Panc1 (cell line): ENCODE results near the gene NEAT1. TPM values are rescaled to one million over a fixed set of nuclear protein-coding genes. Genes with fewer than 3 reads are reported as not detected.
A peak's percentile ranks its signal among the peaks of the same experiment; 100 is the strongest.

Experiments used
- ATAC-seq: fragments of 200-7000 bp; cut with Tn5 transposase; 2 replicates; pipeline ENCODE4 v1.9.1; 2020; ENCODE audit warnings: mild to moderate bottlenecking, moderate library complexity
- BruUV-seq: library from RNA; stranded (reverse); fragments of 400-500 nt; replicated peaks from 2 replicates; lab custom pipeline; 2021; lab: Mats Ljungman, UMichigan
- CTCF ChIA-PET: fragments of 300-600 bp; sonication (Branson Sonifier 250); formaldehyde crosslinking; loops from one replicate; lab custom pipeline; 2022; ENCODE audit warnings: antibody characterized with exemption; lab: Charles Lee
- POLR2A ChIA-PET: fragments of 300-600 bp; sonication (Branson Sonifier 250); formaldehyde crosslinking; loops from one replicate; lab custom pipeline; 2022; ENCODE audit warnings: antibody characterized with exemption; lab: Charles Lee
- DNase-seq: peaks from one replicate; pipeline ENCODE4 v3.0.0-alpha.2; 2010; ENCODE audit warnings: low read depth, low spot score
- H3K27ac ChIP-seq: 2 replicates; pipeline ENCODE4 v1.5.1; 2011; ENCODE audit warnings: mild to moderate bottlenecking, low read length, inconsistent platforms
- H3K27me3 ChIP-seq: fragments of 200-500 bp; sonication (Bioruptor generic); 2 replicates; pipeline ENCODE4 v1.6.0; 2014; ENCODE audit warnings: low read length, inconsistent platforms; ENCODE audit not compliant: control insufficient read depth, insufficient read depth
- H3K36me3 ChIP-seq: fragments of 200-500 bp; sonication (Bioruptor generic); 2 replicates; pipeline ENCODE4 v1.5.1; 2014; ENCODE audit warnings: inconsistent platforms, mild to moderate bottlenecking, low read length, moderate library complexity; ENCODE audit not compliant: control insufficient read depth, insufficient read depth
- H3K4me1 ChIP-seq: 2 replicates; pipeline ENCODE4 v1.5.1; 2011; ENCODE audit warnings: inconsistent platforms, mild to moderate bottlenecking, low read length, moderate library complexity; ENCODE audit not compliant: control insufficient read depth, insufficient read depth
- H3K4me3 ChIP-seq, 2 experiments: 2 replicates each; pipeline ENCODE4 v1.5.1; 2011 to 2012; ENCODE audit warnings: low read depth in 2 of 2, low read length in 2 of 2, mild to moderate bottlenecking in 2 of 2, inconsistent platforms in 1 of 2, moderate library complexity in 1 of 2
- H3K9me3 ChIP-seq: fragments of 200-500 bp; sonication (Bioruptor generic); 2 replicates; pipeline ENCODE4 v1.5.1; 2014; ENCODE audit warnings: low read depth, mild to moderate bottlenecking, inconsistent platforms, low read length, moderate library complexity; ENCODE audit not compliant: control insufficient read depth, insufficient read depth
- POLR2AphosphoS5 ChIP-seq: IDR thresholded peaks from 2 replicates; pipeline ENCODE4 v1.6.1; 2012; ENCODE audit warnings: mild to moderate bottlenecking, low read depth, low read length, moderate library complexity
- SIN3A ChIP-seq: IDR thresholded peaks from 2 replicates; pipeline ENCODE4 v1.6.1; 2012; ENCODE audit warnings: low read depth, mild to moderate bottlenecking, low read length, moderate library complexity, borderline replicate concordance; ENCODE audit not compliant: insufficient read depth
- TCF7L2 ChIP-seq: IDR thresholded peaks from 2 replicates; pipeline ENCODE4 v1.6.1; 2011; ENCODE audit warnings: mild to moderate bottlenecking, low read depth, low read length, inconsistent platforms
- in situ Hi-C: cut with HindIII; loops from 2 replicates; pipeline ENCODE4 v1.10.0; 2016; ENCODE audit warnings: low sequenced_read_pairs, low pct_unique_long_range_greater_than_20kb
- intact Hi-C: fragments of 100-400 bp; cut with micrococcal nuclease; formaldehyde crosslinking; loops from one replicate; pipeline ENCODE4 v1.10.0; 2022; ENCODE audit not compliant: unreplicated experiment
- total RNA-seq: library from RNA; stranded (reverse); gene quantifications from one replicate; pipeline ENCODE4 v1.2.1, GENCODE V29; 2021; ENCODE audit not compliant: unreplicated experiment
- TF ChIP-seq, protein P1 (sequence below): fragments of 450-650 bp; IDR thresholded peaks from 2 replicates; pipeline ENCODE4 v1.5.1; 2017; ENCODE audit warnings: mild to moderate bottlenecking
- TF ChIP-seq, protein P2 (sequence below), 2 experiments: IDR thresholded peaks; 2 replicates each; pipeline ENCODE4 v1.6.1; 2011 to 2012; ENCODE audit warnings: low read depth in 2 of 2, control low read depth in 1 of 2, low read length in 1 of 2, mild to moderate bottlenecking in 1 of 2, moderate library complexity in 1 of 2; ENCODE audit not compliant: insufficient read depth in 1 of 2

NEAT1 gene
- total RNA-seq, 1 experiment from 2014 or later, result 731 TPM

DNA sequence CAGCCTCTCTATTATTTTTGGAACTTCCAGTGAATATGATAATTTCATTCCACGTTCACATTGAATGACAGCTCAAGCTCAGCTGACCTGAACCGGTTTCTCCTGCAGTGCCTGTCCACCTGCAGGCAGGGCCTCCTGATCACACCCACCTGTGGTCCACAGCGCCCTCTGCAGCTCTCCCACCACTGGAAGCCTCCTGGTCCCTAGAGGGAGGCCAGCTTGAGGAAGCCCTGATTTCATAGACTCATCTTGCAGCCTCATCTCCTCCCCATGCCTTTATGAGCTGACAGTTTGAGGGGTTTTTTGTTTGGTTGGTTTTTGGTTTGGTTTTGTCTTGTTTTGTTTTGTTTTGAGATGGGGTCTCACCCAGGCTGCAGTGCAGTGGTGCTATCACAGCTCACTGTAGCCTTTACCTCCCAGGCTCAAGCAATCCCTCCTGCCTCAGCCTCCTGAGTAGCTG is 46.3 kb downstream of the NEAT1 start:
- BruUV-seq, result no TSS peak
- POLR2A ChIA-PET, result interaction anchor here (0.9 to 14.1 kb wide), 5 partner anchors 10 to 46 kb away, joined by 3 to 818 read pairs (median 9); partner anchors contain the start of genes MALAT1 and NEAT1
- Histone ChIP-seq H3K36me3 (no peaks in the 10 kb centered on the region), H3K4me3 (no peak overlapping the region), H3K9me3 (no peaks in the 10 kb centered on the region), H3K27me3 (no peaks in the 10 kb centered on the region), H3K27ac (peak overlapping the region; percentile 62), H3K4me1 (peaks cover 49% of the 10 kb centered on the region)
- DNase-seq (no peak), ATAC-seq (peak; percentile 40; the same call in 1 of the 2 replicates)
- TF ChIP-seq SIN3A (no peak), TCF7L2 (no peak)
- TF ChIP-seq, protein P1, sequence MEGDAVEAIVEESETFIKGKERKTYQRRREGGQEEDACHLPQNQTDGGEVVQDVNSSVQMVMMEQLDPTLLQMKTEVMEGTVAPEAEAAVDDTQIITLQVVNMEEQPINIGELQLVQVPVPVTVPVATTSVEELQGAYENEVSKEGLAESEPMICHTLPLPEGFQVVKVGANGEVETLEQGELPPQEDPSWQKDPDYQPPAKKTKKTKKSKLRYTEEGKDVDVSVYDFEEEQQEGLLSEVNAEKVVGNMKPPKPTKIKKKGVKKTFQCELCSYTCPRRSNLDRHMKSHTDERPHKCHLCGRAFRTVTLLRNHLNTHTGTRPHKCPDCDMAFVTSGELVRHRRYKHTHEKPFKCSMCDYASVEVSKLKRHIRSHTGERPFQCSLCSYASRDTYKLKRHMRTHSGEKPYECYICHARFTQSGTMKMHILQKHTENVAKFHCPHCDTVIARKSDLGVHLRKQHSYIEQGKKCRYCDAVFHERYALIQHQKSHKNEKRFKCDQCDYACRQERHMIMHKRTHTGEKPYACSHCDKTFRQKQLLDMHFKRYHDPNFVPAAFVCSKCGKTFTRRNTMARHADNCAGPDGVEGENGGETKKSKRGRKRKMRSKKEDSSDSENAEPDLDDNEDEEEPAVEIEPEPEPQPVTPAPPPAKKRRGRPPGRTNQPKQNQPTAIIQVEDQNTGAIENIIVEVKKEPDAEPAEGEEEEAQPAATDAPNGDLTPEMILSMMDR, result peak; percentile 88
- CTCF ChIA-PET, result interaction anchor here (0.5 to 1.1 kb wide), 5 partner anchors 14 to 125 kb away, joined by 3 to 5 read pairs (median 4); no protein-coding TSS in a partner anchor
- in situ Hi-C loops (no loop called here), intact Hi-C loops (no loop called here)

GRCh38 chr11:65470433-65471049 is 47.9 kb downstream of the NEAT1 start:
- H3K27me3 ChIP-seq, result no peaks in the 10 kb centered on the region
- H3K9me3 ChIP-seq, result no peaks in the 10 kb centered on the region
- no peak for DNase-seq
- in situ Hi-C loops (no loop called here), intact Hi-C loops (loop anchor here (5.0 kb wide), 1 partner anchor 37 kb away; no protein-coding TSS in a partner anchor)
- H3K36me3 ChIP-seq, result no peaks in the 10 kb centered on the region
- no peak overlapping the region for H3K4me3 ChIP-seq
- TF ChIP-seq, protein P2, sequence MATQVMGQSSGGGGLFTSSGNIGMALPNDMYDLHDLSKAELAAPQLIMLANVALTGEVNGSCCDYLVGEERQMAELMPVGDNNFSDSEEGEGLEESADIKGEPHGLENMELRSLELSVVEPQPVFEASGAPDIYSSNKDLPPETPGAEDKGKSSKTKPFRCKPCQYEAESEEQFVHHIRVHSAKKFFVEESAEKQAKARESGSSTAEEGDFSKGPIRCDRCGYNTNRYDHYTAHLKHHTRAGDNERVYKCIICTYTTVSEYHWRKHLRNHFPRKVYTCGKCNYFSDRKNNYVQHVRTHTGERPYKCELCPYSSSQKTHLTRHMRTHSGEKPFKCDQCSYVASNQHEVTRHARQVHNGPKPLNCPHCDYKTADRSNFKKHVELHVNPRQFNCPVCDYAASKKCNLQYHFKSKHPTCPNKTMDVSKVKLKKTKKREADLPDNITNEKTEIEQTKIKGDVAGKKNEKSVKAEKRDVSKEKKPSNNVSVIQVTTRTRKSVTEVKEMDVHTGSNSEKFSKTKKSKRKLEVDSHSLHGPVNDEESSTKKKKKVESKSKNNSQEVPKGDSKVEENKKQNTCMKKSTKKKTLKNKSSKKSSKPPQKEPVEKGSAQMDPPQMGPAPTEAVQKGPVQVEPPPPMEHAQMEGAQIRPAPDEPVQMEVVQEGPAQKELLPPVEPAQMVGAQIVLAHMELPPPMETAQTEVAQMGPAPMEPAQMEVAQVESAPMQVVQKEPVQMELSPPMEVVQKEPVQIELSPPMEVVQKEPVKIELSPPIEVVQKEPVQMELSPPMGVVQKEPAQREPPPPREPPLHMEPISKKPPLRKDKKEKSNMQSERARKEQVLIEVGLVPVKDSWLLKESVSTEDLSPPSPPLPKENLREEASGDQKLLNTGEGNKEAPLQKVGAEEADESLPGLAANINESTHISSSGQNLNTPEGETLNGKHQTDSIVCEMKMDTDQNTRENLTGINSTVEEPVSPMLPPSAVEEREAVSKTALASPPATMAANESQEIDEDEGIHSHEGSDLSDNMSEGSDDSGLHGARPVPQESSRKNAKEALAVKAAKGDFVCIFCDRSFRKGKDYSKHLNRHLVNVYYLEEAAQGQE (IDR thresholded peaks at IDR 0.05; ENCODE audit: insufficient read depth in 1 of 2, low read depth in 2 of 2, low read length in 1 of 2), result no peak
- TF ChIP-seq TCF7L2 (no peak), POLR2AphosphoS5 (no peak), SIN3A (no peak)
- TF ChIP-seq, protein P1, result no peak
- POLR2A ChIA-PET, result interaction anchor here (0.6 to 14.1 kb wide), 5 partner anchors 9 to 80 kb away, joined by 3 to 818 read pairs (median 4); partner anchors contain the start of gene MALAT1
- no peak for ATAC-seq
- no TSS peak for BruUV-seq
- H3K4me1 ChIP-seq, result peaks cover 56% of the 10 kb centered on the region
- peak overlapping the region; percentile 100 for H3K27ac ChIP-seq
- CTCF ChIA-PET, result interaction anchor here (0.6 to 2.0 kb wide), 4 partner anchors 15 to 28 kb away, joined by 3 to 8 read pairs (median 4); partner anchors contain the start of gene MALAT1
